Measurements from ENCODE around the gene CDIPT. TPM values are rescaled to one million over a fixed set of nuclear protein-coding genes. Genes with fewer than 3 reads are reported as not detected.

Gene CDIPT
- total RNA-seq, 3 donors from 2014 or later (not counting 1 experiment from before 2014, with no cell fraction given), result 42.3 to 66.9 (median 53.0) TPM

GRCh38 chr16:29810699-29811169 lies 52.3 kb downstream of the CDIPT start:
- WGBS (ENCODE audit: insufficient coverage), result 49% methylated on average over 9 of the region's 9 CpGs
- H3K4me3 ChIP-seq (ENCODE audit: low read length), result peak overlapping the region; percentile 49
- peaks cover 0 to 2% of the 10 kb centered on the region in 2 donors for H3K27me3 Mint-ChIP-seq (ENCODE audit: low read depth in 2 of 2)
- no peaks in the 10 kb centered on the region for H3K36me3 Mint-ChIP-seq
- peaks cover 66% of the 10 kb centered on the region for H3K4me1 ChIP-seq (ENCODE audit: control insufficient read depth, insufficient read depth, low read length)
- H3K4me3 Mint-ChIP-seq, result peak overlapping the region; percentile 87
- H3K9me3 ChIP-seq (ENCODE audit: control insufficient read depth, insufficient read depth, low read length), result no peaks in the 10 kb centered on the region
- DNase-seq (no peak), ATAC-seq (no peak)
- TF ChIP-seq, protein P1, sequence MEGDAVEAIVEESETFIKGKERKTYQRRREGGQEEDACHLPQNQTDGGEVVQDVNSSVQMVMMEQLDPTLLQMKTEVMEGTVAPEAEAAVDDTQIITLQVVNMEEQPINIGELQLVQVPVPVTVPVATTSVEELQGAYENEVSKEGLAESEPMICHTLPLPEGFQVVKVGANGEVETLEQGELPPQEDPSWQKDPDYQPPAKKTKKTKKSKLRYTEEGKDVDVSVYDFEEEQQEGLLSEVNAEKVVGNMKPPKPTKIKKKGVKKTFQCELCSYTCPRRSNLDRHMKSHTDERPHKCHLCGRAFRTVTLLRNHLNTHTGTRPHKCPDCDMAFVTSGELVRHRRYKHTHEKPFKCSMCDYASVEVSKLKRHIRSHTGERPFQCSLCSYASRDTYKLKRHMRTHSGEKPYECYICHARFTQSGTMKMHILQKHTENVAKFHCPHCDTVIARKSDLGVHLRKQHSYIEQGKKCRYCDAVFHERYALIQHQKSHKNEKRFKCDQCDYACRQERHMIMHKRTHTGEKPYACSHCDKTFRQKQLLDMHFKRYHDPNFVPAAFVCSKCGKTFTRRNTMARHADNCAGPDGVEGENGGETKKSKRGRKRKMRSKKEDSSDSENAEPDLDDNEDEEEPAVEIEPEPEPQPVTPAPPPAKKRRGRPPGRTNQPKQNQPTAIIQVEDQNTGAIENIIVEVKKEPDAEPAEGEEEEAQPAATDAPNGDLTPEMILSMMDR (IDR thresholded peaks at IDR 0.05), result no peak
- H3K4me1 Mint-ChIP-seq, result peaks cover 37 to 69% of the 10 kb centered on the region in 2 donors
- no peaks in the 10 kb centered on the region for H3K27me3 ChIP-seq (ENCODE audit: control insufficient read depth, insufficient read depth, low read length)
- H3K27ac Mint-ChIP-seq, result peak overlapping the region; percentile 78 to 85
- H3K27ac ChIP-seq (ENCODE audit: low read length), result peak overlapping the region; percentile 59
- no peaks in the 10 kb centered on the region for H3K9me3 Mint-ChIP-seq
- intact Hi-C loops (cut with micrococcal nuclease), result no loop called here
- H3K36me3 ChIP-seq (ENCODE audit: control insufficient read depth, insufficient read depth, low read length), result peaks cover 20% of the 10 kb centered on the region

- Histone ChIP-seq H3K36me3 (ENCODE audit: control insufficient read depth, insufficient read depth, low read length) (peaks cover 20% of the 10 kb centered on the region), H3K4me3 (ENCODE audit: low read length) (no peak overlapping the region), H3K27me3 (ENCODE audit: control insufficient read depth, insufficient read depth, low read length) (no peaks in the 10 kb centered on the region), H3K27ac (ENCODE audit: low read length) (peak overlapping the region; percentile 59), H3K4me1 (ENCODE audit: control insufficient read depth, insufficient read depth, low read length) (peaks cover 61% of the 10 kb centered on the region), H3K9me3 (ENCODE audit: control insufficient read depth, insufficient read depth, low read length) (no peaks in the 10 kb centered on the region)
- WGBS (ENCODE audit: insufficient coverage), result 68% methylated on average over 21 of the region's 23 CpGs
- peaks cover 35 to 66% of the 10 kb centered on the region in 2 donors for H3K4me1 Mint-ChIP-seq
- intact Hi-C loops (cut with micrococcal nuclease), result loop anchor here (5.0 kb wide), 3 partner anchors 162 to 562 kb away; partner anchors contain the start of genes MYL11, TAOK2 and TBC1D10B
- ATAC-seq (no peak), DNase-seq (peak in 1 of 2 donors; percentile 74)
- peaks cover 0 to 2% of the 10 kb centered on the region in 2 donors for H3K27me3 Mint-ChIP-seq (ENCODE audit: low read depth in 2 of 2)
- no peaks in the 10 kb centered on the region for H3K36me3 Mint-ChIP-seq
- H3K27ac Mint-ChIP-seq, result peak overlapping the region; percentile 78 to 85
- H3K4me3 Mint-ChIP-seq, result peak overlapping the region; percentile 55
- no peaks in the 10 kb centered on the region for H3K9me3 Mint-ChIP-seq
- TF ChIP-seq, protein P1 (IDR thresholded peaks at IDR 0.05), result no peak
Measured at GRCh38 chr16:29809850-29810698, 53.0 kb downstream of the CDIPT start.

DNA sequence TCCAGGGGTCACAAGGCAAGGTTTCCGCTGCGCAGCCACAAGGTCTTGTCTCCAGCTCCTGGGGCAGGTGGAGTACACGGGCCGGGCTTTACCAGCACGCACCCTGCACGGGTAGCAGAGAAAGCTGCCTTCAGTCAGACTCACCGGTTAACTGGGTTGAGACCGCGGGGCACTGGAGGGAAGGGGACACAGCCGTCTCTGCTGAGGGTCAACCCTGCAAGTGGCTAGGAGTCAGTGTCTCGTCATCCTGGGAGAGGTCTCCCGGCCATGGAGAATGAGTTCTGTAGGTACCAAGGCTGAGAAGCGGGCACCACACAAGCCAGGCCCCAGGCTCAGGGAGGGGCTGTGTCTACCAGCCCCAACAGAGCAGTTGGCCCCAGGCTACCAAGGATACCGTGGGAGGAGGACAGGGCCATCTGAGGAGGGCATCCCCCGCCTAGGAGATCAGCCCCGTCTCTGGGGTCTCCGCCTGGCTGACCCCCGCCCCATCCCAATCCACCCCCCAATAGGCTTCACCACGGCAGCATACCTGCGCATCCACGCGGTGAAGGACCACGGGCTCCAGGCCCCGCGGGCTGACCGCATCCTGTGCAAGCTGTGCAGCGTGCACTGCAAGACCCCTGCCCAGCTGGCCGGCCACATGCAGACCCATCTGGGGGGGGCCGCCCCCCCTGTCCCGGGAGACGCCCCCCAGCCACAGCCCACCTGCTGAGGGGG lies 53.8 kb downstream of the CDIPT start:
- Histone ChIP-seq H3K4me1 (ENCODE audit: control insufficient read depth, insufficient read depth, low read length) (peaks cover 63% of the 10 kb centered on the region), H3K27me3 (ENCODE audit: control insufficient read depth, insufficient read depth, low read length) (no peaks in the 10 kb centered on the region), H3K4me3 (ENCODE audit: low read length) (no peak overlapping the region), H3K9me3 (ENCODE audit: control insufficient read depth, insufficient read depth, low read length) (no peaks in the 10 kb centered on the region), H3K36me3 (ENCODE audit: control insufficient read depth, insufficient read depth, low read length) (peaks cover 20% of the 10 kb centered on the region), H3K27ac (ENCODE audit: low read length) (peak overlapping the region; percentile 94)
- Mint-ChIP-seq H3K27me3 (ENCODE audit: low read depth in 2 of 2) (no peaks in the 10 kb centered on the region), H3K9me3 (no peaks in the 10 kb centered on the region), H3K36me3 (no peaks in the 10 kb centered on the region), H3K4me1 (peaks cover 37 to 64% of the 10 kb centered on the region in 2 donors), H3K27ac (peak overlapping the region; percentile 93), H3K4me3 (peak overlapping the region; percentile 86)
- intact Hi-C loops (cut with micrococcal nuclease), result loop anchor here (5.0 kb wide), 3 partner anchors 163 to 563 kb away; partner anchors contain the start of genes MYL11, TAOK2 and TBC1D10B
- no peak for ATAC-seq
- DNase-seq, result peak in 1 of 2 donors; percentile 24
- TF ChIP-seq, protein P1 (IDR thresholded peaks at IDR 0.05), result no peak
- WGBS (ENCODE audit: insufficient coverage), result 75% methylated on average over 28 of the region's 31 CpGs

Other genes with a start within 250 kb of the CDIPT start
- gene SPN, start 200.0 kb downstream of the CDIPT start, total RNA-seq, result 100 to 1,000 TPM; 373 to 439 (median 435) TPM
- 1 to 10 TPM; 2.5 to 6.3 (median 4.7) TPM for gene QPRT, start 184.0 kb downstream of the CDIPT start, total RNA-seq
- 100 to 1,000 TPM in 2 of 3 donors, 10 to 100 TPM in 1; 100.0 to 172 (median 146) TPM for gene C16orf54, start 117.2 kb downstream of the CDIPT start, total RNA-seq
- gene ZG16, start 85.0 kb downstream of the CDIPT start, total RNA-seq, result not detected
- 10 to 100 TPM; 73.4 to 96.0 (median 86.5) TPM for gene KIF22, start 72.5 kb downstream of the CDIPT start, total RNA-seq
- gene MAZ, start 56.7 kb downstream of the CDIPT start, total RNA-seq, result 100 to 1,000 TPM; 234 to 265 (median 252) TPM
- gene PRRT2, start 51.0 kb downstream of the CDIPT start, total RNA-seq, result 1 to 10 TPM in 1 of 3 donors, under 1 TPM in 2; 0.70 to 1.4 (median 0.91) TPM
- 10 to 100 TPM in 2 of 3 donors, 1 to 10 TPM in 1; 8.9 to 16.2 (median 13.4) TPM for gene PAGR1, start 47.1 kb downstream of the CDIPT start, total RNA-seq
- gene MVP, start 42.8 kb downstream of the CDIPT start, total RNA-seq, result 100 to 1,000 TPM; 154 to 168 (median 163) TPM
- under 1 TPM in 1 of 3 donors, not detected in 2; 0.14 TPM for gene SEZ6L2, start 36.3 kb upstream of the CDIPT start, total RNA-seq
- gene ASPHD1, start 37.3 kb upstream of the CDIPT start, total RNA-seq, result not detected
- gene KCTD13, start 63.0 kb upstream of the CDIPT start, total RNA-seq, result 10 to 100 TPM; 36.1 to 54.0 (median 51.7) TPM
- gene TMEM219, start 98.9 kb upstream of the CDIPT start, total RNA-seq, result 10 to 100 TPM; 50.2 to 69.5 (median 50.8) TPM
- 10 to 100 TPM; 35.3 to 42.8 (median 41.5) TPM for gene TAOK2, start 110.6 kb upstream of the CDIPT start, total RNA-seq
- gene HIRIP3, start 132.4 kb upstream of the CDIPT start, total RNA-seq, result 10 to 100 TPM; 11.1 to 13.4 (median 12.7) TPM
- gene INO80E, start 133.0 kb upstream of the CDIPT start, total RNA-seq, result 100 to 1,000 TPM in 1 of 3 donors, 10 to 100 TPM in 2; 75.0 to 107 (median 99.5) TPM
- gene DOC2A, start 147.8 kb upstream of the CDIPT start, total RNA-seq, result not detected
- not detected for gene C16orf92, start 160.0 kb upstream of the CDIPT start, total RNA-seq
- 1 to 10 TPM in 2 of 3 donors, under 1 TPM in 1; 0.88 to 2.0 (median 1.7) TPM for gene TLCD3B, start 168.0 kb upstream of the CDIPT start, total RNA-seq
- 100 to 1,000 TPM; 412 to 544 (median 490) TPM for gene ALDOA, start 202.5 kb upstream of the CDIPT start, total RNA-seq
- 100 to 1,000 TPM; 119 to 132 (median 130) TPM for gene PPP4C, start 212.8 kb upstream of the CDIPT start, total RNA-seq
- gene TBX6, start 228.7 kb upstream of the CDIPT start, total RNA-seq, result 1 to 10 TPM in 1 of 3 donors, under 1 TPM in 2; 0.91 to 1.1 (median 0.98) TPM
- gene YPEL3, start 233.0 kb upstream of the CDIPT start, total RNA-seq, result 100 to 1,000 TPM; 148 to 177 (median 160) TPM

Data from natural killer cell (primary cell).